Activated naive CD4-positive, alpha-beta T cell treated with Interleukin-2 at 50 U/mL for 16 hours (primary cell): Measurements from ENCODE around the gene PPP1R12A.
A peak's percentile ranks its signal among the peaks of the same experiment; 100 is the strongest.

ENCODE experiments used
- DNase-seq: peaks from one replicate; pipeline ENCODE4 v3.0.0-alpha.2; 2020

Gene PPP1R12A

GRCh38 chr12:79935624-79936345 lies 888 bp upstream of the PPP1R12A start:
- no peak for DNase-seq

GRCh38 chr12:79934281-79935020 lies 446 bp downstream of the PPP1R12A start:
- peak; percentile 63 for DNase-seq

GRCh38 chr12:79933532-79934264 lies 1.2 kb downstream of the PPP1R12A start:
- DNase-seq = peak; percentile 9

GRCh38 chr12:79933043-79933442 lies 1.9 kb downstream of the PPP1R12A start:
- DNase-seq = no peak

GRCh38 chr12:79932357-79932756 lies 2.5 kb downstream of the PPP1R12A start:
- DNase-seq = no peak

GRCh38 chr12:79929065-79929464 lies 5.8 kb downstream of the PPP1R12A start:
- DNase-seq = no peak

- peak; percentile 47 for DNase-seq
Observed at GRCh38 chr12:79927772-79928474, 7.0 kb downstream of the PPP1R12A start.

- no peak for DNase-seq
Observed at GRCh38 chr12:79926951-79927350, 7.9 kb downstream of the PPP1R12A start.

- no peak for DNase-seq
Observed at GRCh38 chr12:79925492-79925891, 9.4 kb downstream of the PPP1R12A start.

- DNase-seq = no peak
Observed at GRCh38 chr12:79921786-79922185, 13.1 kb downstream of the PPP1R12A start.

- no peak for DNase-seq
Observed at GRCh38 chr12:79920421-79921238, 14.3 kb downstream of the PPP1R12A start.

GRCh38 chr12:79919762-79920161 lies 15.1 kb downstream of the PPP1R12A start:
- DNase-seq = no peak

- no peak for DNase-seq
Observed at GRCh38 chr12:79916826-79917225, 18.1 kb downstream of the PPP1R12A start.

GRCh38 chr12:79911889-79912656 lies 22.8 kb downstream of the PPP1R12A start:
- DNase-seq = no peak

- no peak for DNase-seq
Observed at GRCh38 chr12:79908366-79908765, 26.5 kb downstream of the PPP1R12A start.

GRCh38 chr12:79901506-79901905 lies 33.4 kb downstream of the PPP1R12A start:
- DNase-seq = no peak

GRCh38 chr12:79900951-79901350 lies 33.9 kb downstream of the PPP1R12A start:
- DNase-seq = no peak

GRCh38 chr12:79900199-79900598 lies 34.7 kb downstream of the PPP1R12A start:
- no peak for DNase-seq

GRCh38 chr12:79897617-79898016 lies 37.3 kb downstream of the PPP1R12A start:
- DNase-seq = no peak

- DNase-seq = no peak
Observed at GRCh38 chr12:79895804-79896203, 39.1 kb downstream of the PPP1R12A start.

- DNase-seq = no peak
Observed at GRCh38 chr12:79895071-79895470, 39.8 kb downstream of the PPP1R12A start.
